DOHH2 (cell line): ENCODE results near the gene GLB1L.

Experiments used
- CTCF ChIP-seq: fragments of 200-600 bp; sonication (generic); IDR thresholded peaks from one replicate; pipeline ENCODE4 v1.5.1; 2014; ENCODE audit warnings: antibody characterized with exemption, mild to moderate bottlenecking, low read depth, low read length; ENCODE audit not compliant: poor library complexity, severe bottlenecking
- EZH2phosphoT487 ChIP-seq: fragments of 200-600 bp; sonication (generic); IDR thresholded peaks from 2 replicates; pipeline ENCODE4 v1.6.1; 2017; ENCODE audit warnings: borderline replicate concordance, mild to moderate bottlenecking, antibody characterized with exemption, low read length, moderate library complexity, mixed read lengths

GRCh38 chr2:219274361-219274921 is 29.2 kb upstream of the GLB1L start:
- TF ChIP-seq CTCF (no peak), EZH2phosphoT487 (no peak)
